K562 (cell line): ENCODE measurements around the gene SPOUT1. TPM values are rescaled to one million over a fixed set of nuclear protein-coding genes. Genes with fewer than 3 reads are reported as not detected.

Experiments used
- ATAC-seq: fragments of 200-7000 bp; cut with Tn5 transposase; 3 replicates; pipeline ENCODE4 v1.9.1; 2020; ENCODE audit warnings: moderate library complexity
- BruUV-seq: library from RNA; stranded (reverse); fragments of 400-500 nt; replicated peaks from 2 replicates; lab custom pipeline; 2021; lab: Mats Ljungman, UMichigan
- CTCF ChIA-PET: fragments of 300-600 bp; formaldehyde crosslinking; extraction: SDS; loops from one replicate; lab custom pipeline; 2021; ENCODE audit warnings: low intra/inter-chr PET ratio; lab: Yijun Ruan, JAX
- POLR2A ChIA-PET: fragments of 300-600, 350-650 bp; sonication (Branson Sonifier 250); formaldehyde crosslinking; extraction: SDS; loops from one replicate; lab custom pipeline; 2021; ENCODE audit warnings: antibody characterized with exemption, inconsistent platforms; lab: Yijun Ruan, JAX
- DNase-seq, 4 experiments: peaks; one replicate each; pipeline versions ENCODE4 v3.0.0 to v3.0.0-alpha.2; 2011 to 2018; ENCODE audit warnings: low spot score in 3 of 4, mixed read lengths in 3 of 4; ENCODE audit errors: extremely low read depth in 1 of 4
- FAIRE-seq: peaks from 2 replicates; lab custom pipeline; 2011; peaks lifted over from hg19 to GRCh38; lab: Jason Lieb, UNC
- H2AFZ ChIP-seq: 2 replicates; pipeline ENCODE4 v1.6.0; 2011; ENCODE audit warnings: low read depth, low read length, control low read depth, inconsistent platforms
- H3K27ac ChIP-seq: fragments of 200-600 bp; 3 replicates; pipeline ENCODE4 v1.8.0; 2011; ENCODE audit warnings: low read depth, mild to moderate bottlenecking, control low read depth, inconsistent platforms, low read length, moderate library complexity, mixed read lengths; ENCODE audit errors: extremely low read depth
- H3K27me3 ChIP-seq, 2 experiments: fragments of 300-600 bp in 1 of 2; 2 replicates in 1 of 2; 3 replicates in 1 of 2; pipeline versions ENCODE4 v1.6.0 to v1.8.0; 2011; ENCODE audit warnings: inconsistent platforms in 2 of 2, low read length in 2 of 2, mild to moderate bottlenecking in 1 of 2, mixed read lengths in 1 of 2, moderate library complexity in 1 of 2; ENCODE audit not compliant: control insufficient read depth in 2 of 2, insufficient read depth in 2 of 2
- H3K36me3 ChIP-seq: fragments of 300-600 bp; 3 replicates; pipeline ENCODE4 v1.8.0; 2011; ENCODE audit warnings: mild to moderate bottlenecking, low read length, inconsistent platforms; ENCODE audit not compliant: control insufficient read depth, insufficient read depth
- H3K4me1 ChIP-seq, 2 experiments: fragments of 200-600 bp in 1 of 2; replicated peaks in 1 of 2; 2 replicates in 1 of 2; 3 replicates in 1 of 2; pipeline versions ENCODE4 v1.5.1 to v1.8.0; 2011; ENCODE audit warnings: inconsistent platforms in 2 of 2, low read length in 2 of 2, mild to moderate bottlenecking in 1 of 2, mixed read lengths in 1 of 2, moderate library complexity in 1 of 2; ENCODE audit not compliant: control insufficient read depth in 2 of 2, insufficient read depth in 2 of 2
- H3K4me2 ChIP-seq: 2 replicates; pipeline ENCODE4 v1.6.1; 2011; ENCODE audit warnings: low read length, control low read depth, inconsistent platforms, mixed read lengths; ENCODE audit not compliant: insufficient read depth
- H3K4me3 ChIP-seq: fragments of 200-600 bp; sonication (generic), shearing (Covaris generic); 2 replicates; pipeline ENCODE4 v1.5.1; 2016; ENCODE audit warnings: control low read depth, inconsistent platforms
- H3K79me2 ChIP-seq: fragments of 200-600 bp; 3 replicates; pipeline ENCODE4 v1.8.0; 2011; ENCODE audit warnings: low read length, inconsistent platforms; ENCODE audit not compliant: control insufficient read depth, insufficient read depth
- H3K9ac ChIP-seq, 2 experiments: 2 replicates each; pipeline versions ENCODE4 v1.6.0 to v1.6.1; 2011; ENCODE audit warnings: low read depth in 2 of 2, low read length in 2 of 2, control low read depth in 1 of 2, inconsistent platforms in 1 of 2, mild to moderate bottlenecking in 1 of 2, mixed read lengths in 1 of 2; ENCODE audit not compliant: insufficient read depth in 1 of 2
- H3K9me1 ChIP-seq: one replicate; pipeline ENCODE4 v1.6.0; 2011; ENCODE audit warnings: inconsistent platforms, mild to moderate bottlenecking, low read length, moderate library complexity; ENCODE audit not compliant: control insufficient read depth, insufficient read depth
- H3K9me3 ChIP-seq: replicated peaks from 2 replicates; pipeline ENCODE4 v1.5.1; 2011; ENCODE audit warnings: low read depth, low read length, inconsistent platforms; ENCODE audit not compliant: control insufficient read depth, insufficient read depth
- H4K20me1 ChIP-seq: replicated peaks from 2 replicates; pipeline ENCODE4 v1.6.1; 2011; ENCODE audit warnings: low read length, inconsistent platforms, mixed read lengths; ENCODE audit not compliant: control insufficient read depth, insufficient read depth
- BCL6 ChIP-seq: fragments of 250-450 bp; sonication (Bioruptor Pico); IDR thresholded peaks from 2 replicates; pipeline ENCODE4 v1.4.0; 2020
- CEBPG ChIP-seq, 3 experiments: fragments of 200-800 bp in 1 of 3; sonication (Bioruptor generic) in 1 of 3; sonication (generic) in 1 of 3; formaldehyde crosslinking in 1 of 3; IDR thresholded peaks in 2 of 3; conservative IDR thresholded peaks in 1 of 3; 2 replicates each; pipeline versions ENCODE4 v1.6.1 to v1.8.0; 2016 to 2022; ENCODE audit warnings: missing compliant biosample characterization in 2 of 3, missing genetic modification characterization in 2 of 3, mild to moderate bottlenecking in 1 of 3, missing genetic modification reagents in 1 of 3
- CLOCK ChIP-seq: fragments of 250-450 bp; sonication (Bioruptor Pico); IDR thresholded peaks from 2 replicates; pipeline ENCODE4 v1.4.0; 2020; ENCODE audit warnings: mild to moderate bottlenecking, moderate library complexity, borderline replicate concordance
- KDM2B ChIP-seq: fragments of 250-450 bp; sonication (Bioruptor Pico); IDR thresholded peaks from 2 replicates; pipeline ENCODE4 v1.8.0; 2021; ENCODE audit warnings: mild to moderate bottlenecking, moderate library complexity
- RBM25 ChIP-seq: fragments of 200-400 bp; formaldehyde crosslinking; IDR thresholded peaks from 2 replicates; pipeline ENCODE4 v1.6.1; 2018; ENCODE audit warnings: low read length, low read depth, moderate library complexity; ENCODE audit not compliant: severe bottlenecking
- ZNF121 ChIP-seq: sonication (generic); formaldehyde crosslinking; conservative IDR thresholded peaks from 2 replicates; pipeline ENCODE4 v1.8.0; 2022; ENCODE audit warnings: missing genetic modification reagents
- ZNF311 ChIP-seq: fragments of 250-450 bp; sonication (Bioruptor Pico); IDR thresholded peaks from 2 replicates; pipeline ENCODE4 v1.4.0; 2020; ENCODE audit warnings: mild to moderate bottlenecking, moderate library complexity
- ZNF41 ChIP-seq: fragments of 250-450 bp; sonication (Bioruptor Pico); conservative IDR thresholded peaks from 2 replicates; pipeline ENCODE4 v1.4.0; 2020; ENCODE audit warnings: mild to moderate bottlenecking
- WGBS: fragments of 100-300 bp; shearing (Covaris generic); methylation state at CpG from one replicate; pipeline ENCODE4 v1.1.6; 2016; ENCODE audit warnings: low coverage, mixed read lengths; ENCODE audit not compliant: insufficient coverage; ENCODE audit errors: missing lambda C conversion rate; 5-methylcytosine and 5-hydroxymethylcytosine counted together
- in situ Hi-C: fragments of 300-500 bp; cut with MboI; formaldehyde crosslinking; loops from 4 replicates; pipeline ENCODE4 v1.15.0; 2018; ENCODE audit warnings: inconsistent platforms, mixed read lengths
- intact Hi-C: fragments of 100-400 bp; cut with micrococcal nuclease; formaldehyde crosslinking; loops from 2 replicates; pipeline ENCODE4 v1.14.2; 2022
- polyA plus RNA-seq, 8 experiments: library from polyadenylated mRNA; depleted of rRNA in 4 of 8; stranded (reverse) in 5 of 8; unstranded in 3 of 8; fragments of >200 nt; fragmentation: Nextera tagmentation in 2 of 8; fragmentation: Illumina TruSeq in 1 of 8; extraction: Ambion mirVana in 2 of 8; extraction: Trizol in 1 of 8; gene quantifications; 2 replicates each; pipeline versions ENCODE4 v1.2.1 to v1.2.3, GENCODE V29; 2011 to 2014; ENCODE audit warnings: inconsistent platforms in 1 of 8, missing spikeins in 1 of 8
- total RNA-seq, 7 experiments: library from RNA; depleted of rRNA in 6 of 7; stranded (reverse); fragments of >200 nt in 6 of 7; fragmentation: Illumina TruSeq in 2 of 7; extraction: Trizol in 2 of 7; gene quantifications; 2 replicates each; pipeline versions ENCODE4 v1.2.1 to v1.2.3, GENCODE V29; 2011 to 2021; ENCODE audit warnings: low replicate concordance in 1 of 7

The SPOUT1 gene
- total and polyA plus RNA-seq, 9 of the 15 experiments (the other 6 are each of a cell fraction or from before 2014, with no cell fraction given): 10.6 to 121 (median 37.4) TPM

GRCh38 chr9:128782669-128783068 lies 46.9 kb downstream of the SPOUT1 start:
- DNase-seq (no peak), ATAC-seq (no peak)
- peaks cover 7% of the 10 kb centered on the region for H3K9me3 ChIP-seq
- no TSS peak for BruUV-seq
- CTCF ChIA-PET: no interaction called here
- TF ChIP-seq ZNF121 (peak; percentile 62; the same call in 1 of the 2 replicates), RBM25 (peak; percentile 72), BCL6 (CRISPR knock-in tag) (no peak), CLOCK (CRISPR knock-in tag) (no peak), ZNF311 (CRISPR knock-in tag) (no peak), KDM2B (no peak), ZNF41 (CRISPR knock-in tag) (no peak), CEBPG (CRISPR knock-in tag; IDR thresholded peaks at IDR 0.05) (no peak), CEBPG (tag; conservative IDR thresholded peaks at IDR 0.05 in 1 of 2, IDR thresholded peaks at IDR 0.05 in 1 of 2) (0 out of 4 replicates have a peak, but pooled peaks of 1 of the 2 experiments have one; percentile 16)
- TF ChIP-seq, all 486 proteins: peak for 3
- Histone ChIP-seq H3K27ac (0 out of 3 replicates have a peak overlapping the region, but pooled peaks have one; percentile 72), H2AFZ (peak overlapping the region; percentile 80; the same call in 1 of the 2 replicates), H3K79me2 (peaks cover 10% of the 10 kb centered on the region), H3K36me3 (no peaks in the 10 kb centered on the region), H4K20me1 (no peaks in the 10 kb centered on the region), H3K4me1 (peaks cover 14 to 20% of the 10 kb centered on the region in 2 experiments; a peak in 4 of 5 replicates), H3K9me1 (no peaks in the 10 kb centered on the region), H3K27me3 (no peaks in the 10 kb centered on the region), H3K9ac (no peak overlapping the region), H3K4me2 (no peak overlapping the region), H3K4me3 (no peak overlapping the region)
- intact Hi-C loops: no loop called here
- POLR2A ChIA-PET: interaction anchor here (1.0 to 1.6 kb wide), 2 partner anchors 10 to 27 kb away, joined by 3 to 8 read pairs; no protein-coding TSS in a partner anchor
- FAIRE-seq: no peak
- in situ Hi-C loops: no loop called here
- WGBS: 100% methylated on average over 1 of the region's 1 CpG
